D721Med (cell line): ENCODE results near the gene PJA1.

Source experiments
- DNase-seq: peaks from one replicate; pipeline ENCODE4 v3.0.0; 2011; ENCODE audit warnings: low spot score; ENCODE audit not compliant: insufficient read length
- FAIRE-seq: peaks from 2 replicates; lab custom pipeline; 2011; peaks lifted over from hg19 to GRCh38; lab: Jason Lieb, UNC
- TF ChIP-seq, protein P1 (sequence below): IDR thresholded peaks from 2 replicates; pipeline ENCODE4 v1.5.1; 2012; ENCODE audit warnings: mild to moderate bottlenecking, control low read depth; ENCODE audit not compliant: insufficient read depth; ENCODE audit errors: missing control alignments

Gene PJA1

GRCh38 chrX:69150281-69150960, 14.8 kb downstream of the PJA1 start:
- TF ChIP-seq, protein P1, sequence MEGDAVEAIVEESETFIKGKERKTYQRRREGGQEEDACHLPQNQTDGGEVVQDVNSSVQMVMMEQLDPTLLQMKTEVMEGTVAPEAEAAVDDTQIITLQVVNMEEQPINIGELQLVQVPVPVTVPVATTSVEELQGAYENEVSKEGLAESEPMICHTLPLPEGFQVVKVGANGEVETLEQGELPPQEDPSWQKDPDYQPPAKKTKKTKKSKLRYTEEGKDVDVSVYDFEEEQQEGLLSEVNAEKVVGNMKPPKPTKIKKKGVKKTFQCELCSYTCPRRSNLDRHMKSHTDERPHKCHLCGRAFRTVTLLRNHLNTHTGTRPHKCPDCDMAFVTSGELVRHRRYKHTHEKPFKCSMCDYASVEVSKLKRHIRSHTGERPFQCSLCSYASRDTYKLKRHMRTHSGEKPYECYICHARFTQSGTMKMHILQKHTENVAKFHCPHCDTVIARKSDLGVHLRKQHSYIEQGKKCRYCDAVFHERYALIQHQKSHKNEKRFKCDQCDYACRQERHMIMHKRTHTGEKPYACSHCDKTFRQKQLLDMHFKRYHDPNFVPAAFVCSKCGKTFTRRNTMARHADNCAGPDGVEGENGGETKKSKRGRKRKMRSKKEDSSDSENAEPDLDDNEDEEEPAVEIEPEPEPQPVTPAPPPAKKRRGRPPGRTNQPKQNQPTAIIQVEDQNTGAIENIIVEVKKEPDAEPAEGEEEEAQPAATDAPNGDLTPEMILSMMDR, result no peak
- DNase-seq (no peak), FAIRE-seq (no peak)

DNA sequence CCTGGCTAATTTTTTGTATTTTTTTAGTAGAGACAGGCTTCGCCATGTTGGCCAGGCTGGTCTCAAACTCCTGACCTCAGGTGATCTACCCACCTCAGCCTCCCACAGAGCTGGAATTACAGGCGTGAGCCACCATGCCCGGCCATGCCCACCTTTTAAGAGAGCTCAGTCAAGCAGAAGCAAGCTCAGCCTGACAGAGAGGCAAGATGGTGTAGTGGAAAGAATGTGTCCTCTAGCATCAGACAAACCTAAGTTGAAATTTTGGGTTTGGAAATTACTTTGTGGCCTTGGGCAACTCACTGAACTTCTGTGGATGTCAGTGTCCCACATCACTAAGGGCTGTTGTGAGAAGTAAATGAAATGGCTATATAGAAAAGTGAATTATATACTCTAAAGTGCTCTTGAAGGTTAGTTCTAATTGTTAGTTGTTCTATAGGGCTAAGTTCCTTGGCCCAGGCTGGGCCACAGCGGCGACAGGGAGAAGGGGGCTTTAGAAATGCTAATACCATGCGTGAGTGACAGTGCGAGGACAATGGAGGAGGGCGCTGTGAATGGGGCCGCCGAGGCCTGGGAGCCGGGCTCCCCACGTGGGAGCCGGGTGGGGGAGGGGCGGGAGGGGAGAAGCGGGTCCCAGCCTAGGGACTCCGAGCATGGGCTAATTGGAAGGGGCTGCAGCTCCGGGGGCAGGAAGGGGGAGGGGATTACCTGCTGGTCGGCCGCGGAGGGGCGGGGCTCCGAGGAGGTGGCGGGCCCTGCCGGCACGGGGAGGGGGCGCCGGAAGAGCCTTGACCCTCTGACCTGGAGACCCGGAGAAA, 15.6 kb downstream of the PJA1 start:
- DNase-seq (no peak), FAIRE-seq (no peak)
- TF ChIP-seq, protein P1, result no peak

- TF ChIP-seq, protein P1, result no peak
- DNase-seq, result no peak
- FAIRE-seq, result no peak
Measured at GRCh38 chrX:69148946-69149345, 16.3 kb downstream of the PJA1 start.

DNA sequence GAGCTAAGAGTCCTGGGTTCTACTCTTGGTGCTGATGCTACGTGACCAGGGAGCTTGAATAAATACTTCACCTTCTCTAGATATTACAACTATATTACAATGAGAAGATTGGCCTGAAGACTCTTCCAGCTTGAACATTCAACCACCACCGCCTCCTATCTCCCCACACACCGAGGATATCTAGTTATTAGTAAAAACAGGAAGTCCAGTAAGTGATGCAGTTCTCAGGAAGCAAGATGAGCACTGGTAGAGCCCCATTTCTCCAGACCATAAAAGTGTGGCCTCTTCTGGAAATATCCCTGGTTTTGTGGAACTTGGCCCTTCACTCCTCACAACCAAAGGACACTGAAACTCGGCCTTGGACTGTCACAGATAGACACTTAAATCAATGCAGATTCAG, 18.5 kb downstream of the PJA1 start:
- DNase-seq, result no peak
- TF ChIP-seq, protein P1, result no peak
- no peak for FAIRE-seq

GRCh38 chrX:69145714-69146113, 19.5 kb downstream of the PJA1 start:
- TF ChIP-seq, protein P1, result no peak
- no peak for DNase-seq
- no peak for FAIRE-seq

DNA sequence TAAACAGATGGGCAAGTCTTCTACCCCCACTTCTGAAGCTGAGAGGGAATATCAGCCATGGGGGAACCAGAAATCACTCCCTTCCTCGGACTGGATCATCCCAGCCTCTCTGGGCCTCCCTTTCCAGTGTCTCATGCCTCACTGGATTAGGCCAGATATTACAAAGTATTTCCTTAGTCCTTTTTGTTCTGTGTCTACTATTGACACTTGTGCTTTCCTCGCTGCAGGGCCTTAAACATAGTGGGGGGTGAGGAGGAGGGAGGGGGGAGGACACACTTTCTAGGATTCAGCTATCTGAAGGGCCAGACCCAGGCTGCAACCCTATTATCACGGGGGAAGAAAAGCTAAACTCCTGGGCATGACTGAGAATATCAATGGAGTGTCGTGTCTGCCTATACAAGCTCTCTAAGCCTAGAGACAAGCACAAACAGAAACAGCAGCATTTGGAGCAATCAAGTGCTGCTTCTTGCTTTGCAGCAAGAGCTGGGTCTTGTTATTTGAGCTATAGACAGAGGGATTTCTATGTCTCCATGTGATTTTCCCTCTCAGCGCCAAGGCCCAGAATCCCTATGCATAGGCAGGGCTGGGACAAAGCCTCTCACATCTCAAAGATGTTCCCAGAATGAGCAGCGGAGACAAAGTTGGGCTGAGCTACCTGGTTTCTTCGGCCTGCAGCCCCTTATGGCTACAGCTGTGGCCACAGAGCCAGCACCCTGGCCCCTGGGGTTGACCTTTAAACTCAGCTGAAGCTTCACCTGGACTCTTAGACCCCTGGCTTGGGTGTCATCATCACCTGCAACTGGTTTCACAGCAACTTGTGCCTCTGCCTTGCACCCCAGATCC, 20.2 kb downstream of the PJA1 start:
- TF ChIP-seq, protein P1, result no peak
- DNase-seq, result no peak
- FAIRE-seq, result no peak
